ENCODE data around the gene SLC9A6. TPM values are rescaled to one million over a fixed set of nuclear protein-coding genes. Genes with fewer than 3 reads are reported as not detected.
A peak's percentile ranks its signal among the peaks of the same experiment; 100 is the strongest.

Gene SLC9A6
- total RNA-seq, result 10.5 and 10.7 TPM in 2 replicates

DNA sequence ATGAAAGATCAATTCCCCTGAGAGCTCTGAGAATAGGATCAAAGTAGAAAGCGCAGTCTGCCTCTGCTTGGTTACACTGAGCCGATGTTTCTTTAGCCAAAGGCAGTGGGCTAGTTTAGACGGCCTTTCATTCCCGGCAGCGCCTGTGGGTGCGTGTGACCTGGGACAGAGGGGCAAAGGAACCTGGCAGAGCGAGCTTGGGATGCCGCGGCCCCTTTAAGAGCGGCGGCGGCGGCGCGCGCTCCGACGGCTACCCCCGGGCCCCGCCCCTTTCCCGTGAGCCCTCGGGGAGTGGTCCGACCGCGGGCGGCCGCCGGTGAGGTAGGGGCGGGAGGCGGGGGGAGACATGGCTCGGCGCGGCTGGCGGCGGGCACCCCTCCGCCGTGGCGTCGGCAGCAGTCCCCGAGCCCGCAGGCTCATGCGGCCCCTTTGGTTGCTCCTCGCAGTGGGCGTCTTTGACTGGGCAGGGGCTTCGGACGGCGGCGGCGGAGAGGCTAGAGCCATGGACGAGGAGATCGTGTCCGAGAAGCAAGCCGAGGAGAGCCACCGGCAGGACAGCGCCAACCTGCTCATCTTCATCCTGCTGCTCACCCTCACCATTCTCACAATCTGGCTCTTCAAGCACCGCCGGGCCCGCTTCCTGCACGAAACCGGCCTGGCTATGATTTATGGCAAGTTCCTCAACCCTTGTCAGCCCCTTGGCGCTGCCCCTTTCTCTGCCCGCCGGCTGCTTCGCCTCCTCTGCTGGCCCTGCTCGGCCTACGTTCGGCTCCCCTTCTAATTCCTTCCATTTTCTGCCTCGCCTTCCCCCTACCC is at the start of gene SLC9A6:
Gene SLC9A6 (plus strand): TSS at position 279 of the 816 bp plus-strand sequence. CDS start 224 bp downstream, at position 503.
- no peaks in the 10 kb centered on the region for H3K9me3 Mint-ChIP-seq
- H3K4me3 Mint-ChIP-seq (ENCODE audit: low read depth), result peak within 1 kb of the TSS; percentile 90
- no peaks in the 10 kb centered on the region for H3K27me3 Mint-ChIP-seq (ENCODE audit: low read depth)
- DNase-seq (ENCODE audit: low spot score), result peak; percentile 55
- intact Hi-C loops (cut with micrococcal nuclease), result loop anchor here (1.0 kb wide), 1 partner anchor 11 kb away; no protein-coding TSS in a partner anchor
- peaks cover 40% of the 10 kb centered on the region for H3K4me1 Mint-ChIP-seq (ENCODE audit: low read depth)
- peaks cover 3% of the 10 kb centered on the region for H3K36me3 Mint-ChIP-seq (ENCODE audit: low read depth)
- H3K27ac Mint-ChIP-seq, result peak within 1 kb of the TSS; percentile 88

DNA sequence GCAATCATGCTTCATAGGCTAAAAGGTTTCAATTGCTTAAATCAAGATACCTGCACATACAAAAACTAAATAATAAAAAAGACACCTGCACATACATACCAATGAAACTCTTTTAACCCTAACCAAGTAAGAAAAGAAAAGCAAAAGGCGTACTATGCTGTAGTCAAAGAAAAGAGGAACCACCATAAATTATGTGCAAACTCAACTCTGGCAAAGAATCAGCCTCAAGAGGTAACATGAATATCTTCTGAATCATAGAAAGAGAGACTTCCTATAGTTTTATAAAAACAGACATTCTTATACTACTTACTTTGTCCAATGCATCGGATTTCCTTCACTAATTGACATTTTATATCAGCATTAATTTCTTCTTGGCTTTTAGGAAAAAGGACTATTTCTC is 40.7 kb upstream of the SLC9A6 start:
- Mint-ChIP-seq H3K27ac (no peak overlapping the region), H3K9me3 (peaks cover 4% of the 10 kb centered on the region), H3K4me1 (ENCODE audit: low read depth) (no peaks in the 10 kb centered on the region), H3K36me3 (ENCODE audit: low read depth) (no peaks in the 10 kb centered on the region), H3K4me3 (ENCODE audit: low read depth) (no peak overlapping the region), H3K27me3 (ENCODE audit: low read depth) (no peaks in the 10 kb centered on the region)
- intact Hi-C loops (cut with micrococcal nuclease), result no loop called here
- DNase-seq (ENCODE audit: low spot score), result no peak

DNA sequence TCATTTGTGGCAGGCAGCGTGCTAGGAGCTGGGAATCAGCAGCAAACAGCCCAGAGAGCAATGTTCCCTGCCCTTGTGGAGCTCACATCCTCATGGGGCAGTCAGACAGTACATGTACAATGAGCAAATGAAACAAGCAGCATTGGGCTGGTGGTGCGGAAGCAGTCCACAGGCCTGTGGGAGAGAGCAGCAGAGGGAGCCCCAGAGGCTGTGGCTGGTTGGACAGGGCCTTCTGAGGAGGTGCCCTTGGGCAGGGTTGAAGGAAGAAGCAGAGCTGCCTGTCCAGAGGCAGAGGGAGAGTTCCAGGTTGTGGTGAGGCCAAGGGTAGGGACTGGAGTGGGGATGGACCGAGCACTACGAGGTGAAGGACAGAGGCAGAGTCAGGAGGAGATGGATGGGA is 33.9 kb upstream of the SLC9A6 start:
- Mint-ChIP-seq H3K36me3 (ENCODE audit: low read depth) (no peaks in the 10 kb centered on the region), H3K27ac (no peak overlapping the region), H3K4me3 (ENCODE audit: low read depth) (no peak overlapping the region), H3K27me3 (ENCODE audit: low read depth) (no peaks in the 10 kb centered on the region), H3K9me3 (no peaks in the 10 kb centered on the region), H3K4me1 (ENCODE audit: low read depth) (no peaks in the 10 kb centered on the region)
- DNase-seq (ENCODE audit: low spot score), result no peak
- intact Hi-C loops (cut with micrococcal nuclease), result no loop called here

DNA sequence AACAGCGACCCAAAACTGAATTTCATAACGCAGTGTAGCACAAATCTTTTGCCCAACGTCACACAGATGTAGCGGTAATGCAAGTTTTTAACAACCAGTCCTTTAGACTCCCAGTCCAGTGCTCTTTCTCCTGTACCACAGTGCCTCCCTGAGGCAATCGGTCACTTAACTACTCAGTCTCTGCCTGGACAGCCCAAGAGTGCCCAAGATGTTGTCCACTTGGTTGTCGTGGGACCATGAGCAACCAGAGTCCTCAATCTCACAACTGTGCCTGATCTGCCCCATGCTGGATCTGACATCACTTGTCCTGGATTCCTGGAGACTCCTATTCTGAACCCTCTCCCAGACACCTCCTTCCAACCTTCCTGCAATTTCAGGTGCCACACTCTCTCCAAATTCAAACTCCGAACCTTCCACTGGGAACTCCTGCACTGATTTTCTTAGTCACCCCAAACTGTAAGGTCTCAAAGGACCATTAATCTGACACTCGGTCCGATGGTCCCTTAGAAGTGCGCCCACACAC is 12.1 kb upstream of the SLC9A6 start:
- Mint-ChIP-seq H3K4me3 (ENCODE audit: low read depth) (peak overlapping the region; percentile 97), H3K27ac (peak overlapping the region; percentile 97), H3K27me3 (ENCODE audit: low read depth) (peaks cover 11% of the 10 kb centered on the region), H3K4me1 (ENCODE audit: low read depth) (peaks cover 29% of the 10 kb centered on the region), H3K36me3 (ENCODE audit: low read depth) (no peaks in the 10 kb centered on the region), H3K9me3 (no peaks in the 10 kb centered on the region)
- DNase-seq (ENCODE audit: low spot score), result no peak
- intact Hi-C loops (cut with micrococcal nuclease), result loop anchor here (5.0 kb wide), 1 partner anchor 524 kb away; the partner anchor contains the start of gene HTATSF1

DNA sequence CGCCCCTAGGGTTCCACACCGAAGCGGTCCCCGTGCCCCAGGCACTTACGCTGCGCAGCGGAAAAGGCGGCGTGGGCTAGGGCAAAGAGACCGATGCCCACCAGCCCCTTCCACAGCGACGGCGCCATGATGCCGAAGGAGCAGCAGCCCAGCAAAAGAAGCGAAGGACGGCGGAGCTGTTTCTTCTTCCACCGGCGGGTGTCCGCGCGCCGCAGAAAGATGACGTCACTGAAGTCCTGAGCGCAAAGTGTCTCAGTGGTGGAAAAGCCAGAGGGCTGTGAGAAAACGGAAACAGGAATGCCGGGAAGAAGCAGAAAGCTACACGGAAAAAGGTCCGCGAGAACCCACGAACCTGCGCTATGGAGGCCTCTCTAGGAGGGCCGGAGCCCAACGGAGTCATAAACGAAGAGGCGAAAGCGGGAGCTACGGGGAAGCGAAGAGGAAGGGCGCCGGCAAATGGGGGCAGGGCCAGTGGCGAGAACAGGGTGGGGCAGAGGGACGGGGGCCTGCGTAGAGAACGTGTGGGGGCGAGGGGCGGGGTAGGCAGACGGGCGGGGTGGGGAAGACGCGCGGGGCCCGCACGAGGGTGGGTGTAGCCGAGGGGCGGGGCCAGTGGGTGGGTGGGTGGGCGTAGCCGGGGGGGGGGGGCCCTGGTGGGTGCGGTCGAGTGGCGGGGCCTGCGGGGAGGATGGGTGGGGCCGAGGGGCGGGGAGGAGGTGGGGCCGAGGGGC is 11.5 kb upstream of the SLC9A6 start, which contains the start of gene MMGT1:
Gene MMGT1 (minus strand): TSS at position 441 of the 731 bp plus-strand sequence. CDS start 313 bp downstream, at position 128.
- peak within 1 kb of the TSS; percentile 97 for H3K27ac Mint-ChIP-seq
- H3K4me3 Mint-ChIP-seq (ENCODE audit: low read depth), result peak within 1 kb of the TSS; percentile 97
- peaks cover 31% of the 10 kb centered on the region for H3K4me1 Mint-ChIP-seq (ENCODE audit: low read depth)
- intact Hi-C loops (cut with micrococcal nuclease), result loop anchor here (1.0 to 5.0 kb wide), 3 partner anchors 12 to 524 kb away; partner anchors contain the start of genes HTATSF1, INTS6L and SLC9A6
- peaks cover 11% of the 10 kb centered on the region for H3K27me3 Mint-ChIP-seq (ENCODE audit: low read depth)
- peak; percentile 74 for DNase-seq (ENCODE audit: low spot score)
- no peaks in the 10 kb centered on the region for H3K36me3 Mint-ChIP-seq (ENCODE audit: low read depth)
- H3K9me3 Mint-ChIP-seq, result no peaks in the 10 kb centered on the region

DNA sequence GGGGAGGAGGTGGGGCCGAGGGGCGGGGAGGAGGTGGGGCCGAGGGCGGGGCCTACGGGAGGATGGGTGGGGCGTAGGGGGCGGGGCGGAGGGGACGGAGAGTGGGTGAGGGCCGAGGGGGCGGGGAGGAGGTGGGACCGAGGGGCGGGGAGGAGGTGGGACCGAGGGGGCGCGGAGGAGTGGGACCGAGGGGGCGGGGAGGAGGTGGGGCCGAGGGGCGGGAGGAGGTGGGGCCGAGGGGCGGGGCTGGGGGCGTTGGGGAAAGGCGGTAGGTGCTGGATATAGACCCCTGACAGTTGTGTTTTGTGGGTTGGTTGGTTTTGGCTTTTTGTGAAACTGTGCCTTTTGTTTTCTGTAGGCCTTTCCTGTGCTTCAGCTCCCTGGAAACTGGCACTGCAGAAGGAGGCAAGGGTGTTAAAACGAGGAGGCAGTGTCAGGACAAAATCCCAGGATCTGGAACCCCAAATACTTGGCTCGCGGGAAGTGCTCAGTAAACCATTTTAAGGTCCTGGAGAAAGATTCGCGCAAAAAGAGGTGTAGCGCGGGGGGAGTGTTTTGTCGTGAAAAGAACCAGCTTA is 10.9 kb upstream of the SLC9A6 start:
- H3K9me3 Mint-ChIP-seq, result no peaks in the 10 kb centered on the region
- H3K4me1 Mint-ChIP-seq (ENCODE audit: low read depth), result peaks cover 31% of the 10 kb centered on the region
- intact Hi-C loops (cut with micrococcal nuclease), result loop anchor here (1.0 to 5.0 kb wide), 3 partner anchors 11 to 523 kb away; partner anchors contain the start of genes HTATSF1, INTS6L and SLC9A6
- peaks cover 11% of the 10 kb centered on the region for H3K27me3 Mint-ChIP-seq (ENCODE audit: low read depth)
- peak overlapping the region; percentile 30 for H3K27ac Mint-ChIP-seq
- no peaks in the 10 kb centered on the region for H3K36me3 Mint-ChIP-seq (ENCODE audit: low read depth)
- H3K4me3 Mint-ChIP-seq (ENCODE audit: low read depth), result peak overlapping the region; percentile 74
- DNase-seq (ENCODE audit: low spot score), result peak; percentile 33

DNA sequence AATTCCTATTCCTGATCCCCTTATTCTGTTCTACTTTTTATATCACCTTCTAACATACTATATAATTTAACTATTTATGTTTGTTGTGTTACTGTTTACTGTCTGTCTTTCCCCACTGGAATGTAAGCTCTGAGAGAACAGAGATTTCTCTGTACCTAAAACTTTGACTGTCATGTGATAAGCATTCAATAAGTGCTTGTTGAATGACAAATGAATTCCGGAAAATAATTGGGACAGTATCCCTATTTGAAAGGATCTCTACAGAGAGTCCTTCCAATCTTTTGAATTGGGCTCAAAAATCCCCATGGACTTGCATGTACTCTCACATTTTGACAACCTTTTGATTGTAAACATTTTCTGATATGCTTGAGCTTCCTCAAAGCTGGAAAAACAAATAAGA is 9.8 kb upstream of the SLC9A6 start:
- intact Hi-C loops (cut with micrococcal nuclease), result loop anchor here (2.0 kb wide), 1 partner anchor 455 kb away; the partner anchor contains the start of gene INTS6L
- H3K4me1 Mint-ChIP-seq (ENCODE audit: low read depth), result peaks cover 31% of the 10 kb centered on the region
- H3K27ac Mint-ChIP-seq, result no peak overlapping the region
- no peaks in the 10 kb centered on the region for H3K36me3 Mint-ChIP-seq (ENCODE audit: low read depth)
- H3K27me3 Mint-ChIP-seq (ENCODE audit: low read depth), result peaks cover 11% of the 10 kb centered on the region
- DNase-seq (ENCODE audit: low spot score), result no peak
- no peaks in the 10 kb centered on the region for H3K9me3 Mint-ChIP-seq
- H3K4me3 Mint-ChIP-seq (ENCODE audit: low read depth), result no peak overlapping the region

DNA sequence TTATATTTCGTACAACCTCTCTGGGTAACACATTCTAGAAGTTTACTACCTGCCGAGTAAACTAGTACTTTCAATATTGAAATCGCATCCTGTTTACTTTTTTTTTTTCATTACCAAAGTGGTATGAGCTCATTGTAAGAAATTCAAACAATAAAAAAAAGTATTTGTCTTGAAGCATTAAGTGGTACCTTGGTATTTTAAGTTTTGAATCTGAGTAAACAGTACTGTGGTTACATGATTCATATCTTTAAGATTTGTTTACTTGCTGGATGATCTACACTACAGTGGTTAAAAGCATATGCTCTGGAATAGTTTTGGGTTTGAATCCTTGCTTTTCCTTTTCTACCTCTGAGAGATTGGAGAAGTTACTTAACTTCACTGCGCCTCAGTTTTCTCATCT is 7.6 kb upstream of the SLC9A6 start:
- Mint-ChIP-seq H3K9me3 (no peaks in the 10 kb centered on the region), H3K27me3 (ENCODE audit: low read depth) (peaks cover 11% of the 10 kb centered on the region), H3K4me3 (ENCODE audit: low read depth) (no peak overlapping the region), H3K27ac (no peak overlapping the region), H3K36me3 (ENCODE audit: low read depth) (no peaks in the 10 kb centered on the region), H3K4me1 (ENCODE audit: low read depth) (peaks cover 23% of the 10 kb centered on the region)
- intact Hi-C loops (cut with micrococcal nuclease), result no loop called here
- no peak for DNase-seq (ENCODE audit: low spot score)

DNA sequence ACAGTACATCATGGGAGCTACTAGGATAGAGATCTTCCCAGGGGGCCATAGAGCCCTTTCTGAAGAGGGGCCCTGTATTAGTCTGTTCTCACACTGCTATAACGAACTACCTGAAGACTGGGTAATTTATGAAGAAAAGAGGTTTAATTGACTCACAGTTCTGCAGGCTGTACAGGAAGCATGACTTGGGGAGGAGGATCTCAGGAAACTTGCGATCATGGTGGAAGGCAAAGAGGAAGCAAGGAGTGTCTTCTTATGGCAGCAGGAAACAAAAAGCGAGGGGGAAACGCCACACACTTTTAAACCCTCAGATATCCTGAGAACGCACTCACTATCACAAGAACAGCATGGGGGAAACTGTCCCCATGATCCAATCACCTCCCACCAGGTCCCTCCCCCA is 4.2 kb upstream of the SLC9A6 start:
- no peak overlapping the region for H3K27ac Mint-ChIP-seq
- H3K27me3 Mint-ChIP-seq (ENCODE audit: low read depth), result peaks cover 9% of the 10 kb centered on the region
- no peaks in the 10 kb centered on the region for H3K36me3 Mint-ChIP-seq (ENCODE audit: low read depth)
- no peak for DNase-seq (ENCODE audit: low spot score)
- intact Hi-C loops (cut with micrococcal nuclease), result no loop called here
- H3K9me3 Mint-ChIP-seq, result no peaks in the 10 kb centered on the region
- H3K4me1 Mint-ChIP-seq (ENCODE audit: low read depth), result peaks cover 36% of the 10 kb centered on the region
- no peak overlapping the region for H3K4me3 Mint-ChIP-seq (ENCODE audit: low read depth)

DNA sequence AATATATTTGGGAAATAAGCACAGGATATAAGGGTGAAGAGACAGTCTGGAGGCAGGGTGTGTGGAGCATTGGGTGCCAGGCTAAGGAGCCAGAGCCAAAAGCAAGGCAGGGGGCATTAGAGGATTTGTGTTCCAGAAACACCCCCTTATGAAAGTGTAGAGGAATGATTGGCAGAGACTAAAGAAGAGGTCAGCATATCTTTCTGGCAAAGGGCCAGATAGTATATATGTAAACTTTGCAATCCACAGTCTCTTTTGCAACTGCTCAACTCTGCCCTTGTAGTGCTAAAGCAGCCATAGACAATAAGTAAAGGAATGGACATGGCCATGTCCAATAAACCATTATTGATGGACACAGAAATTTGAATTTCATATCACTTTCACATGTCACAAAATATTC is 3.6 kb upstream of the SLC9A6 start:
- Mint-ChIP-seq H3K27ac (no peak overlapping the region), H3K4me1 (ENCODE audit: low read depth) (peaks cover 39% of the 10 kb centered on the region), H3K4me3 (ENCODE audit: low read depth) (no peak overlapping the region), H3K9me3 (no peaks in the 10 kb centered on the region), H3K27me3 (ENCODE audit: low read depth) (peaks cover 9% of the 10 kb centered on the region), H3K36me3 (ENCODE audit: low read depth) (no peaks in the 10 kb centered on the region)
- intact Hi-C loops (cut with micrococcal nuclease), result no loop called here
- no peak for DNase-seq (ENCODE audit: low spot score)

DNA sequence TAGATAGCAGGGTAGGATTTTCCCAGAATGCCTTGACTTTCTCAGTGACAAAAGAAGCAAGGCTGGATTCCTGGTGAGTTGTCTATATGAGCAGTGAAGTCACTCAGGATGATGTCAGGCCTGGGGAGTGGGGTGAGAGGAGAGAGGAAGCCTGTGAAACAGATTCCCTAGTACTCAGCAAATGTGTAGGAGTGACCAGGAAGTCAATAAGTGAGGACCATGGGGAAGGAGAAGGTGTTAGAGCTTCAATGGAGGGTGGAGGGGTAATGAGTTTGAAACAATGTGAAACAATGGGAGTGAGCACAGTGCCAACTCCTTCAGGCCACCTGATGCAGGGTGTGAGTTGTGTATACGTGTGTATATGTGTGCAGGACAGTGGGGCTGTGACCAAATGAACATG is 2.4 kb upstream of the SLC9A6 start:
- H3K27me3 Mint-ChIP-seq (ENCODE audit: low read depth), result peaks cover under 1% of the 10 kb centered on the region
- intact Hi-C loops (cut with micrococcal nuclease), result no loop called here
- peak overlapping the region; percentile 50 for H3K27ac Mint-ChIP-seq
- no peak for DNase-seq (ENCODE audit: low spot score)
- H3K36me3 Mint-ChIP-seq (ENCODE audit: low read depth), result no peaks in the 10 kb centered on the region
- H3K4me3 Mint-ChIP-seq (ENCODE audit: low read depth), result peak overlapping the region; percentile 82
- no peaks in the 10 kb centered on the region for H3K9me3 Mint-ChIP-seq
- H3K4me1 Mint-ChIP-seq (ENCODE audit: low read depth), result peaks cover 40% of the 10 kb centered on the region

DNA sequence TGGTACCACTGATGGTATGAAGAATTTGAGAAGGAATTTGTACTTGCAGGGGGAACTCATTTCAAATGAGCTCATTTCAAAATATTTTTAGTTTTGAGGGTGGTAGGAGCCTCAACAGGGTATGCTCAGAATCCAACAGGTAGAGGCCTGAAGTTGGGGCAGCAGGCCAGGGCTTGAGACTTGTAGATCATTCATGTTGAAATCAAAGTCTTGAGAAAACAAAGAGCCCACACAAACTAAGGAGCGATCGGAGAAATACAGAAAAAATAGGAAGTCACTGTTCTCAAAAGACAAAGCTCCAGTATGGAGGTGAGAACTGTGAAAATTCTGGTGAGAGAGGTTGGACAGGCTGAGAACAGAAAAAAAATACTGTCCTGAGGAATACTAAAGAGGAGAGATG is 979 bp upstream of the SLC9A6 start:
- no peak for DNase-seq (ENCODE audit: low spot score)
- Mint-ChIP-seq H3K27me3 (ENCODE audit: low read depth) (no peaks in the 10 kb centered on the region), H3K9me3 (no peaks in the 10 kb centered on the region), H3K4me3 (ENCODE audit: low read depth) (peak overlapping the region; percentile 82), H3K36me3 (ENCODE audit: low read depth) (no peaks in the 10 kb centered on the region), H3K4me1 (ENCODE audit: low read depth) (peaks cover 38% of the 10 kb centered on the region), H3K27ac (peak overlapping the region; percentile 88)
- intact Hi-C loops (cut with micrococcal nuclease), result no loop called here
